Thyroid gland (tissue), 4 donors: ENCODE measurements around the gene PDE10A.

Source experiments
- POLR2A ChIP-seq, 2 donors: fragments of 450-650 bp; IDR thresholded peaks; one replicate each; pipeline ENCODE4 v1.6.1; 2017; ENCODE audit warnings: antibody characterized with exemption in 2 of 2, mild to moderate bottlenecking in 2 of 2, moderate library complexity in 1 of 2
- TF ChIP-seq, protein P1 (sequence below), 6 experiments: fragments of 200-600 bp in 3 of 6; fragments of 450-650 bp in 3 of 6; sonication (generic) in 3 of 6; IDR thresholded peaks; one replicate each; pipeline ENCODE4 v1.5.1; 2016 to 2019; ENCODE audit warnings: antibody characterized with exemption in 6 of 6, mild to moderate bottlenecking in 2 of 6, inconsistent platforms in 1 of 6, moderate library complexity in 1 of 6

DNA sequence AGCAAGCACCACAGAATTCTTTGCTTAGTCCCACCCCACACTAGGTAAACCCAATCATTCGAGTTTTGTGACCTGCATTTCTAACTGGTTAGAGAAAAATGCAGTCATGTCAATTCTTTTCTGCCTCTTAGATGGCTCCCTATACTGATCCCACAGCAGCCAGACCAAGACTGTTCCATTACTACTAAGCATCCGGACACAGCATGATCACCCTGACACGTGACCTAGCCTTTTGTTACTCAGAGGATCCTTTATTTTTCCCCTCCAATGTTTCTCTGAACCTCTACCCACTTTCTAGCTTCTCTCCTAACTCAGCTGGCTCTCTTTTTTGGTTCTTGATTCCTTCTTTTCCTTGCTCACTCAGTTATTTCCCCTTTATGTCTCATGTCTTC is 87.9 kb downstream of the PDE10A start:
- TF ChIP-seq, protein P1, sequence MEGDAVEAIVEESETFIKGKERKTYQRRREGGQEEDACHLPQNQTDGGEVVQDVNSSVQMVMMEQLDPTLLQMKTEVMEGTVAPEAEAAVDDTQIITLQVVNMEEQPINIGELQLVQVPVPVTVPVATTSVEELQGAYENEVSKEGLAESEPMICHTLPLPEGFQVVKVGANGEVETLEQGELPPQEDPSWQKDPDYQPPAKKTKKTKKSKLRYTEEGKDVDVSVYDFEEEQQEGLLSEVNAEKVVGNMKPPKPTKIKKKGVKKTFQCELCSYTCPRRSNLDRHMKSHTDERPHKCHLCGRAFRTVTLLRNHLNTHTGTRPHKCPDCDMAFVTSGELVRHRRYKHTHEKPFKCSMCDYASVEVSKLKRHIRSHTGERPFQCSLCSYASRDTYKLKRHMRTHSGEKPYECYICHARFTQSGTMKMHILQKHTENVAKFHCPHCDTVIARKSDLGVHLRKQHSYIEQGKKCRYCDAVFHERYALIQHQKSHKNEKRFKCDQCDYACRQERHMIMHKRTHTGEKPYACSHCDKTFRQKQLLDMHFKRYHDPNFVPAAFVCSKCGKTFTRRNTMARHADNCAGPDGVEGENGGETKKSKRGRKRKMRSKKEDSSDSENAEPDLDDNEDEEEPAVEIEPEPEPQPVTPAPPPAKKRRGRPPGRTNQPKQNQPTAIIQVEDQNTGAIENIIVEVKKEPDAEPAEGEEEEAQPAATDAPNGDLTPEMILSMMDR (IDR thresholded peaks at IDR 0.05), result no peak
- TF ChIP-seq POLR2A (IDR thresholded peaks at IDR 0.05), result no peak
